NCI-H446 treated with DMSO at 0.1 percent for 48 hours (cell line): ENCODE results near the gene LYRM2.
"Not testable (repeated sequence)": the region's sequence is repeated elsewhere in the genome, so short reads cannot be mapped to it uniquely, and the experiment has no call there.

Source experiments
- DNase-seq: peaks from one replicate; lab custom pipeline; 2025; lab: John Stamatoyannopoulos, UW

Gene LYRM2

GRCh38 chr6:89644864-89645263 lies 6.3 kb upstream of the LYRM2 start:
- DNase-seq, result no peak

DNA sequence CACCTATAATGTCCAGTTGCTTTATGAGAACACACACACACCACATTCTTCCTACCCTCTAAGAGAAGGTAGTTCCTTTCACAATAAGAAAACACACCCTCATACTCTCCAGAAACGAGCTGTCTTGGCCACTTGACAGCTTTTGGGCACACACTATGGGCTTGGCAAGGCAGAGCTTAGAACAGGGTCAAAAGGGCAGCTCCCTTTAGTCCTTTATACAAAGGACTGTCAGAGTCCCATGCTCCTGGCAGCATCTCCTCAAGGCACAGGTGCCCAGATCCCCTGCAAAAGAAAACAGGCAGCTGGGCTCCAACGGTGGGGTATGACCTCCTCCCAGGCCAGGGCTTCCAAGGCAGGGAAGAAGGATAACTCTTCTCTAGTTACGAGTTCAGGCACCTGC lies 4.9 kb upstream of the LYRM2 start:
- no peak for DNase-seq

DNA sequence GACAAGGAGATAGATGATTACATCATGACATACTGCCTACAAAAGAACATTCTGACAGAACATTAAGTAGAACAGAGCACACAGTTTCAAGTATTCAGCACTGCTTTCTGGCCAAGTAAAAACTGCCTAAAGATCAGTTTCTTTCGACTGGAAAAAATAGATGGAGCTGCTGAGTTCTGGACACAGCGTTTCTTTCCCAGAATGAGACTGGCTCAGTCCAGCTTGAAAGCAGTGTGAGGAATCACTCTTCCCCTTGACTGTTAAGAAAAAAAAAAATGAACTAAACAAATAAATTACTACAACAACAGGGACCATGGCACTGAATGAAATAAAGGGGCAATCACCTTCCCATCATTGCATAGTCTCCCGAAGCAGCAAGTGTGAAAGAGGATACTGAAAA lies 4.4 kb upstream of the LYRM2 start:
- DNase-seq, result no peak

GRCh38 chr6:89641581-89641980 lies 3.0 kb upstream of the LYRM2 start:
- not testable (repeated sequence) for DNase-seq

GRCh38 chr6:89640804-89641203 lies 2.3 kb upstream of the LYRM2 start:
- DNase-seq, result no peak

GRCh38 chr6:89637960-89638319 lies 607 bp downstream of the LYRM2 start:
- no peak for DNase-seq

DNA sequence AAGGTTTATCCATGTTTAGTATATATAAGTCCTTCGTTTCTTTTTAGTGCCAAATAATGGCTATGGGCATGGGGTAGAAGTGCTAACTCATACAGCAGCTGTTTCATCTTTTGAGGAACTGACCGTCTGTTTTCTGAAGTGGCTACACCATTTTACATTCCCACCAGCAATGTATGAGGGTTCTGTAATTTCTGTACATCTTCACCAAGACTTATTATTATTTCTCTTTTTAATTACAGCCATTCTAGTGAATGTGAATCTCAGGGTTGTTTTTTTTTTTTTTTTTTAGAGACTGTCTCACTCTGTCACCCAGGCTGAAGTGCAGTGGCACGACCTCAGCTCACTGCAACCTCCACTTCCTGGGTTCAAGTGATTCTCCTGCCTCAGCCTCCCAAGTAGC lies 2.1 kb downstream of the LYRM2 start:
- DNase-seq, result not testable (repeated sequence)

DNA sequence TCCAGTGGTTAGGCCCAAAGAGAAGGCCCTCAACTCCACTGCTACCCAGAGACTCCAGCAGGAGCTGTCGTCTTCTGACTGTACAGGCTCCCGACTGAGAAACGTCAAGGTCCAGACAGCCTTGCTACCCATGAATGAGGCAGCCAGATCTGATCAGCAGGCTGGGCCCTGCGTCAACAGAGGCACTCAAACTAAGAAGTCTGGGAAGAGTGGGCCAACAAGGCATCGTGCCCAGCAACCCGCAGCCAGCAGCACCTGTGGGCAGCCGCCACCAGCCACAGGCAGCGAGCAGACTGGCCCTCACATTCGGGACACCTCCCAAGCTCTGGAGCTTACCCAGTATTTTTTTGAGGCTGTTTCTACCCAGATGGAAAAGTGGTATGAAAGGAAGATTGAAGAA lies 8.1 kb downstream of the LYRM2 start:
- no peak for DNase-seq

GRCh38 chr6:89623749-89624148 lies 14.8 kb downstream of the LYRM2 start:
- no peak for DNase-seq

DNA sequence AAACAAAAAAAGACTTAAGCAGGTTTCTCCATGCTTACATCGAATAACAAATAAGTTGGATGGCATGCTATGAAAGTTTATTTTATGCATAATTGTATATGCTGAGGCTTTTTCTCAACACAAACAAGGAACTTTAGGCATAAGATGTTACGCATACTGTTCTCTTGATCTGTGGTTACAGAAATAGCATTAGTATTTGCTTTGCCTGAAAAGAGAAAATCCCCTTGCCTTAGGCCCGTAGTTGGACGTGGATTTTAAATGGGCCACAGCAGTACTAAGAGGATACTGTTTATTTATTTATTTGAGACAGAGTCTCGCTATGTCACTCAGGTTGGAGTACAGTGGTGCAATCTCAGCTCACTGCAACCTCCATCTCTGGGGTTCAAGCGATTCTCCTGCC lies 19.0 kb downstream of the LYRM2 start:
- DNase-seq, result no peak

GRCh38 chr6:89618026-89618425 lies 20.5 kb downstream of the LYRM2 start:
- no peak for DNase-seq

DNA sequence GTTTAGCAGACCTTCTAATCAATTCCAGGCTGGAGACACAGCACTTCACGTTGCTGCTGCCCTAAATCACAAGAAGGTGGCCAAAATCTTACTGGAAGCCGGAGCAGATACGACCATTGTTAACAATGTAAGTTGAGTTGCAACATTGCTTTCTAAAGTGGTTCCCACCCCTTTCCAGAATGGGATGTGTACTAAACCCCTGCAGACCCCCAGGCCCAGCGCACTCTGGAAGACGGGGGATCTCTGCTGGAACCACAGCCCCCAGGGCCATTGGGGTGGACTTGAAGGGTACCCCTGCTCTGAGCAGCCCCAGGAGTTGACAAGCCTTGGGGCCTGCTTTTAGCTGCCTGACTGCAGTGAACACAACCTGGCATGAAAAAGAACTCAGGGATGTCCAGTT lies 22.0 kb downstream of the LYRM2 start:
- DNase-seq, result no peak

- no peak for DNase-seq
These were observed 22.7 kb downstream of the LYRM2 start for GRCh38 chr6:89615882-89616281.

GRCh38 chr6:89613790-89614189 lies 24.8 kb downstream of the LYRM2 start:
- DNase-seq, result no peak

DNA sequence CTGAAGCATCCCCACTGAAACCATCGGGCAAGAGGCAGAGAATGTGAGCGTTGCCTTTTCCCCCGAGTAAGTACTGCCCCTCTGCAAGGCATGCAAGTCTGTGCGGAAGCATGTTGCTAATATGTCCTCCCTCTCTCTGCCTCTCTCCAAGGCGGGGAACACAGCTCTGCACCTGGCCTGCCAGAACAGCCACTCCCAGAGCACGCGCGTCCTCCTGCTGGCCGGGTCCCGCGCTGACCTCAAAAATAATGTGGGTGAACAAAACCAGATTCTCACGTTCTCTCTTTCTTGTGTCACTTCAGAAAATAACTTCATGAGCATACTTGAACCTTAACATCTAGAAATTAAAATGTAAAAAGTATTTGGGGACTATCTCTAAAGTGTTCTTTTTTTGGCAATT lies 26.4 kb downstream of the LYRM2 start:
- DNase-seq, result no peak

- DNase-seq, result no peak
These were observed 26.9 kb downstream of the LYRM2 start for GRCh38 chr6:89611666-89612065.

GRCh38 chr6:89610149-89610642 lies 28.4 kb downstream of the LYRM2 start:
- no peak for DNase-seq

DNA sequence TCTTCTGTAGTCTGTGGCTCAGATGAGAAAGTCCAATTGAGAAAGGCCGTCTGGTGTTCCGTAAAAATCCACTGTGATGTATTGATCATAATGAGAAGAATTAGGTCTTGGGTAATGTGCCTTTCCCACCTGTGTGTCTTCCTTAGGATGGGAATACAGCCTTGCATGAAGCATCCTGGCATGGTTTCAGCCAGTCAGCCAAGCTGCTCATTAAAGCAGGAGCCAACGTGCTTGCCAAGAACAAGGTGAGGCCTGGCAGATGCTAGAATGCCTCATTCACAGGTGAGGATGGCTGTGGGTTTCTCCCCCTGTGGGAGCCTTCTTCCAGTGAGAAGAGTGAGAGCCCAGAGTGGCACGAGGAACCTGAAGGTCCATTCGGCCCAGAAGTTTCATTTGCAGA lies 32.7 kb downstream of the LYRM2 start:
- DNase-seq, result no peak

GRCh38 chr6:89604653-89605052 lies 33.9 kb downstream of the LYRM2 start:
- DNase-seq, result no peak

DNA sequence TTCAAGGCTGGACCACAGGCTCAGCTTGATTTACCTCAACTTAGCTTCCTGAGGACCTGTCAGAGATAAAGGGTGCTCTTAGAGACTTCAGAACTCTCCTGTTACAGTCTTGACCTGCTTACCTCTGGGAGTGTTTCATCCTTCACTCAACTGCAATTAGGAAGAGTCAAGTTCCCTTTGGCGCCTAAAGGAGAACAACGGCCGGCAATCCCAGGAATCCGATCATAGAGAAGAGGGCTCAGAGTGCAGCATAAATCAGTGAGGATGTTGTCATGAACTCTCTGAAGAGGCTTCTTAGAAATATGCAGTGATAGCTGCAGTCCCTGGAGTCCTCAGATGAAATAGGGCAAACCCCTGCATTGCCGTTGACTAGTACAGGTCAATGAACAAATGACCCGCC lies 36.4 kb downstream of the LYRM2 start:
- no peak for DNase-seq

DNA sequence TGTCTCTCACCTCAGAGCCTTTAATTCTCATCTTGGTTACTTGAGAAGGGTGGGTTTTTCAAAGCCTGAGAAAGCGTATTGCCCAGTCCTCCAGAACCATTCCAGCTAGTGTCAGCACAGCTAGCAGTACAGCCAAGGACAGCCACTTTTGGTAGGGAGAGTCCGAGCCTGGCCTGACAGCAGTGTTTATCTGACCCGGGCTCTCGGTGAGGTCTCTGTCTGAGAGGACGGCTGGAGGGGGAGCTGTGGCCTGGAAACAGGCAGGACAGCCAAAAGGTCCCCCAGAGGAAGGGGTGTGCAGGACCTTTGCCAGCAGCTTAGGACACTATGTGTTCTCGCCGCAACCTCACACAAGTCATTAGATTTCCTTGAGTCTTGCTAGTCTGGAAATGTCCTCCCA lies 38.8 kb downstream of the LYRM2 start:
- no peak for DNase-seq

- DNase-seq, result no peak
These were observed 40.6 kb downstream of the LYRM2 start for GRCh38 chr6:89597988-89598387.

DNA sequence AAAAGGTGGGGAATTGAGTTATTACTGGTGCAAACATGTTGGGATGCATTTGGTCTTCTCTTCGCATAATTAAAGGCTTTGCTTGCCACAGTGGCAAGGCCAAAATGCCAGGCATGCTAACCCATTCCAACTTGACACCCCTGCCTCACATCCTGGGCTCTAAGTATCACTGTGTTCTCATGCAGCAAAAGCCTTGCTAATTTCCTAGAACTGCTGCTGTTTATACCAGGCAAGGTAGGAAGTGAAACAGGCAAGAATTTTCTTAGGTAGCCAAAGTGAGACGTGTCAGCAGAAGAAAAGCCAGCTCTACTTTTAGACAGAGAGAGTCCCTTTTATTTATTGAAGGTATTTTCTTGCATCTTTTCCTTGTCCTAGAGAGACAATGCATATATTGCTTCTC lies 41.2 kb downstream of the LYRM2 start:
- DNase-seq, result no peak

DNA sequence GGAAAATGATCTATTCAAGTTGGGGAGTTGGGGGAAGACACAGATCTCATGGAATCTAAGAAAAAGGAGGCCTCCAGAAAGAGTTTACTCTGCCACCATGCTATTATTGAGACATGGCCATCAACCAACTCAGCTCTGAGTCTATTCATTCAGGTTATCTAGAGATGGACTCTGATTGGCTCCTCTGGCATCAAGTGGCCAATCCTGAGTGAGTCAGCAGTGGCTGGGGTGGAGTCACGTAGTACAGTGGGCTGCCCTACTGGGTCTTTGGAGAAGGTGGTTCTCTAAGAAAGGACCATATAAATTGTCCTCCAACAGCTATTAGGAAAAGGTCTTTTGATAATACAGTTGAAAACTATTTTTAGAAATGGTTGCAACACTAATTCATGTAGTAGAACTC lies 42.1 kb downstream of the LYRM2 start:
- no peak for DNase-seq

- DNase-seq, result no peak
These were observed 42.5 kb downstream of the LYRM2 start for GRCh38 chr6:89596056-89596455.
